A549 (cell line): ENCODE data around the gene SLC6A4. TPM values are rescaled to one million over a fixed set of nuclear protein-coding genes. Genes with fewer than 3 reads are reported as not detected.

Experiments used
- ATAC-seq, 2 experiments: fragments of 200-7000 bp in 1 of 2; fragments of >200 bp in 1 of 2; cut with Nextera tagmentation in 1 of 2; cut with Tn5 transposase in 1 of 2; 3 replicates each; pipeline versions ENCODE4 v1.8.0 to v1.9.1; 2018 to 2020; ENCODE audit warnings: mild to moderate bottlenecking in 1 of 2, moderate library complexity in 1 of 2
- CTCF ChIA-PET: fragments of 300-600 bp; sonication (Branson Sonifier 250); formaldehyde crosslinking; extraction: SDS; loops from one replicate; lab custom pipeline; 2021; ENCODE audit warnings: antibody characterized with exemption, inconsistent platforms; lab: Yijun Ruan, JAX
- POLR2A ChIA-PET: fragments of 350-600 bp; formaldehyde crosslinking; extraction: SDS; loops from one replicate; lab custom pipeline; 2021; ENCODE audit warnings: antibody characterized with exemption, inconsistent platforms; lab: Yijun Ruan, JAX
- DNase-seq, 2 experiments: peaks; one replicate each; pipeline versions ENCODE4 v3.0.0 to v3.0.0-alpha.2; 2011 to 2016; ENCODE audit warnings: low read depth in 1 of 2, low spot score in 1 of 2
- FAIRE-seq: peaks from 2 replicates; lab custom pipeline; 2011; peaks lifted over from hg19 to GRCh38; lab: Jason Lieb, UNC
- H3K27ac ChIP-seq, 2 experiments: fragments of >200 bp; sonication (Bioruptor Twin); formaldehyde crosslinking; 3 replicates each; pipeline ENCODE4 v1.5.1; 2016 to 2017
- H3K4me1 ChIP-seq: fragments of >200 bp; sonication (Bioruptor Twin); formaldehyde crosslinking; 3 replicates; pipeline ENCODE4 v1.6.1; 2016
- H3K4me2 ChIP-seq: fragments of >200 bp; sonication (Bioruptor Twin); formaldehyde crosslinking; 3 replicates; pipeline ENCODE4 v1.6.1; 2016
- H3K4me3 ChIP-seq: fragments of >200 bp; sonication (Bioruptor Twin); formaldehyde crosslinking; 3 replicates; pipeline ENCODE4 v1.5.1; 2016
- H3K9me3 ChIP-seq: fragments of >200 bp; sonication (Bioruptor Twin); formaldehyde crosslinking; 3 replicates; pipeline ENCODE4 v1.6.1; 2016
- E2F6 ChIP-seq: IDR thresholded peaks from 2 replicates; pipeline ENCODE4 v1.6.1; 2012; ENCODE audit warnings: low read depth, borderline replicate concordance
- EHF ChIP-seq: fragments of 250-450 bp; sonication (Bioruptor Pico); IDR thresholded peaks from 2 replicates; pipeline ENCODE4 v1.5.0; 2020; ENCODE audit warnings: mild to moderate bottlenecking
- HDAC2 ChIP-seq: fragments of 200-600 bp; sonication (generic); IDR thresholded peaks from 2 replicates; pipeline ENCODE4 v1.6.1; 2016
- NR3C1 ChIP-seq: fragments of >200 bp; sonication (Bioruptor Twin); formaldehyde crosslinking; IDR thresholded peaks from 3 replicates; pipeline ENCODE4 v1.6.1; 2017
- PBX3 ChIP-seq: IDR thresholded peaks from 2 replicates; pipeline ENCODE4 v1.6.1; 2012
- PHF8 ChIP-seq: fragments of 200-600 bp; sonication (generic); IDR thresholded peaks from 2 replicates; pipeline ENCODE4 v1.6.1; 2016; ENCODE audit warnings: low read depth, mild to moderate bottlenecking, antibody characterized with exemption, moderate library complexity, borderline replicate concordance
- POLR2A ChIP-seq: IDR thresholded peaks from 2 replicates; pipeline ENCODE4 v1.6.1; 2012; ENCODE audit warnings: mild to moderate bottlenecking, low read length
- RARB ChIP-seq: fragments of 250-450 bp; sonication (Bioruptor Pico); IDR thresholded peaks from 2 replicates; pipeline ENCODE4 v1.8.0; 2021; ENCODE audit warnings: mild to moderate bottlenecking, moderate library complexity
- TFCP2L1 ChIP-seq: fragments of 250-450 bp; sonication (Bioruptor Pico); IDR thresholded peaks from 2 replicates; pipeline ENCODE4 v1.5.0; 2021; ENCODE audit warnings: mild to moderate bottlenecking
- TP53 ChIP-seq: fragments of 250-450 bp; sonication (Bioruptor Pico); IDR thresholded peaks from 2 replicates; pipeline ENCODE4 v1.5.0; 2021; ENCODE audit warnings: mild to moderate bottlenecking, moderate library complexity
- USF2 ChIP-seq: fragments of 450-650 bp; IDR thresholded peaks from 2 replicates; pipeline ENCODE4 v1.6.1; 2014; ENCODE audit warnings: antibody characterized with exemption
- ZFP36 ChIP-seq: fragments of 450-650 bp; IDR thresholded peaks from 2 replicates; pipeline ENCODE4 v1.6.1; 2014; ENCODE audit warnings: borderline replicate concordance; ENCODE audit not compliant: partially characterized antibody
- ZNF302 ChIP-seq: fragments of 250-450 bp; sonication (Bioruptor Pico); IDR thresholded peaks from 2 replicates; pipeline ENCODE4 v1.9.0; 2021; ENCODE audit warnings: inconsistent platforms, mild to moderate bottlenecking, moderate library complexity
- ZSCAN20 ChIP-seq: fragments of 250-450 bp; sonication (Bioruptor Pico); IDR thresholded peaks from 2 replicates; pipeline ENCODE4 v1.8.0; 2022; ENCODE audit warnings: mild to moderate bottlenecking, moderate library complexity
- WGBS: methylation state at CpG from one replicate; pipeline ENCODE4 v1.1.6; 2017; ENCODE audit errors: missing lambda C conversion rate; 5-methylcytosine and 5-hydroxymethylcytosine counted together
- polyA plus RNA-seq, 4 experiments: library from polyadenylated mRNA; depleted of rRNA in 3 of 4; stranded (reverse); fragments of >200 nt; fragmentation: RNase III in 1 of 4; extraction: RNeasy Plus Mini Kit Qiagen cat#74134 plus additional on column Dnase treatment in 1 of 4; gene quantifications; 2 replicates in 3 of 4; 3 replicates in 1 of 4; pipeline ENCODE4 v1.2.3, GENCODE V29; 2011 to 2017

Gene SLC6A4
- polyA plus RNA-seq, 2 of the 4 experiments (the other 2 are of a cell fraction), result 0.12 TPM; not detected in 1

- Histone ChIP-seq H3K9me3 (no peaks in the 10 kb centered on the region), H3K4me3 (no peak overlapping the region), H3K4me2 (no peak overlapping the region), H3K4me1 (no peaks in the 10 kb centered on the region)
- ATAC-seq (no peak), DNase-seq (no peak), FAIRE-seq (no peak)
- CTCF ChIA-PET, result interaction anchor here (1.1 to 7.6 kb wide), 5 partner anchors 12 to 120 kb away, joined by 3 to 53 read pairs (median 6); partner anchors contain the start of gene SLC6A4
- 63% methylated on average over 8 of the region's 8 CpGs for WGBS
- POLR2A ChIA-PET, result no interaction called here
- TF ChIP-seq POLR2A, result no peak
- TF ChIP-seq USF2, result no peak
- no peak for TF ChIP-seq HDAC2
- no peak for TF ChIP-seq RARB (CRISPR knock-in tag)
- TF ChIP-seq ZSCAN20 (CRISPR knock-in tag), result no peak
- TF ChIP-seq NR3C1, result no peak
- TF ChIP-seq, all 56 proteins: peak for 0
- H3K27ac ChIP-seq, result no peak overlapping the region
These were observed 11.0 kb downstream of the SLC6A4 start for GRCh38 chr17:30224419-30224960.

GRCh38 chr17:30222721-30223175 lies 12.7 kb downstream of the SLC6A4 start:
- POLR2A ChIA-PET, result no interaction called here
- no peak for ATAC-seq
- Histone ChIP-seq H3K27ac (no peak overlapping the region), H3K9me3 (no peaks in the 10 kb centered on the region), H3K4me1 (no peaks in the 10 kb centered on the region), H3K4me3 (no peak overlapping the region), H3K4me2 (no peak overlapping the region)
- CTCF ChIA-PET, result interaction anchor here (0.8 to 7.6 kb wide), 5 partner anchors 8 to 118 kb away, joined by 3 to 53 read pairs (median 8); partner anchors contain the start of gene SLC6A4
- TF ChIP-seq E2F6, result no peak
- WGBS, result 67% methylated on average over 13 of the region's 13 CpGs
- no peak for FAIRE-seq
- DNase-seq, result no peak

GRCh38 chr17:30222251-30222650 lies 13.2 kb downstream of the SLC6A4 start:
- no peak for TF ChIP-seq EHF (CRISPR knock-in tag)
- no peak for TF ChIP-seq TP53 (CRISPR knock-in tag)
- no peak for TF ChIP-seq ZNF302 (CRISPR knock-in tag)
- no peak for TF ChIP-seq TFCP2L1 (CRISPR knock-in tag)
- WGBS, result 59% methylated on average over 4 of the region's 4 CpGs
- Histone ChIP-seq H3K27ac (no peak overlapping the region), H3K4me2 (no peak overlapping the region), H3K9me3 (no peaks in the 10 kb centered on the region), H3K4me3 (no peak overlapping the region), H3K4me1 (no peaks in the 10 kb centered on the region)
- ChIA-PET POLR2A (no interaction called here), CTCF (interaction anchor here (0.7 to 7.6 kb wide), 6 partner anchors 9 to 117 kb away, joined by 3 to 53 read pairs (median 6); partner anchors contain the start of gene SLC6A4)
- DNase-seq (no peak), ATAC-seq (no peak), FAIRE-seq (no peak)

GRCh38 chr17:30221346-30221745 lies 14.2 kb downstream of the SLC6A4 start:
- POLR2A ChIA-PET, result no interaction called here
- 66% methylated on average over 6 of the region's 10 CpGs for WGBS
- no peaks in the 10 kb centered on the region for H3K4me1 ChIP-seq

More at GRCh38 chr17:30221346-30221745, 14.2 kb downstream of the SLC6A4 start:
- Histone ChIP-seq H3K27ac (no peak overlapping the region), H3K9me3 (no peaks in the 10 kb centered on the region), H3K4me2 (no peak overlapping the region), H3K4me3 (no peak overlapping the region)
- ATAC-seq (no peak), DNase-seq (no peak), FAIRE-seq (no peak)
- CTCF ChIA-PET, result interaction anchor here (0.6 to 7.6 kb wide), 5 partner anchors 15 to 290 kb away, joined by 3 to 53 read pairs (median 3); partner anchors contain the start of gene SLC6A4
- no peak for TF ChIP-seq PBX3
- TF ChIP-seq PHF8, result no peak
- no peak for TF ChIP-seq ZNF302 (CRISPR knock-in tag)
- TF ChIP-seq EHF (CRISPR knock-in tag), result no peak
- TF ChIP-seq ZSCAN20 (CRISPR knock-in tag), result no peak
- TF ChIP-seq ZFP36, result no peak
